Neural progenitor cell (in vitro differentiated cells): ENCODE measurements around the gene MATCAP1. TPM values are rescaled to one million over a fixed set of nuclear protein-coding genes. Genes with fewer than 3 reads are reported as not detected.

Experiments used
- DNase-seq: peaks from one replicate; pipeline ENCODE4 v3.0.0-alpha.2; 2016; ENCODE audit warnings: low spot score
- H2AFZ ChIP-seq: fragments of 200-600 bp; sonication (generic); replicated peaks from 2 replicates; pipeline ENCODE4 v1.6.1; 2016; ENCODE audit warnings: antibody characterized with exemption
- H3F3A ChIP-seq: fragments of 200-600 bp; sonication (generic); 2 replicates; pipeline ENCODE4 v1.6.1; 2016; ENCODE audit warnings: antibody characterized with exemption, low read depth
- H3K27ac ChIP-seq: fragments of 200-600 bp; sonication (generic); 2 replicates; pipeline ENCODE4 v1.5.1; 2016; ENCODE audit warnings: mild to moderate bottlenecking
- H3K27me3 ChIP-seq: fragments of 200-600 bp; sonication (generic); 2 replicates; pipeline ENCODE4 v1.6.1; 2016; ENCODE audit warnings: mild to moderate bottlenecking, moderate library complexity
- H3K36me3 ChIP-seq: fragments of 200-600 bp; sonication (generic); 2 replicates; pipeline ENCODE4 v1.5.1; 2016
- H3K4me1 ChIP-seq: fragments of 200-600 bp; sonication (generic); 2 replicates; pipeline ENCODE4 v1.6.1; 2016; ENCODE audit warnings: mixed run types
- H3K4me2 ChIP-seq: fragments of 200-600 bp; sonication (generic); 2 replicates; pipeline ENCODE4 v1.6.1; 2016
- H3K4me3 ChIP-seq: fragments of 200-600 bp; sonication (generic); 2 replicates; pipeline ENCODE4 v1.5.1; 2016
- H3K79me2 ChIP-seq: fragments of 200-600 bp; sonication (generic); 2 replicates; pipeline ENCODE4 v1.6.1; 2016; ENCODE audit warnings: low read depth
- H3K9ac ChIP-seq: fragments of 200-600 bp; sonication (generic); 2 replicates; pipeline ENCODE4 v1.6.1; 2016
- H3K9me3 ChIP-seq: fragments of 200-600 bp; sonication (generic); 2 replicates; pipeline ENCODE4 v1.5.1; 2016; ENCODE audit warnings: low read depth
- H4K20me1 ChIP-seq: fragments of 200-600 bp; sonication (generic); 2 replicates; pipeline ENCODE4 v1.6.1; 2016; ENCODE audit warnings: low read depth
- H3K27ac Mint-ChIP-seq: 3 replicates; pipeline ENCODE4 v1.8.0; 2021; ENCODE audit warnings: mixed read lengths
- H3K27me3 Mint-ChIP-seq: 2 replicates; pipeline ENCODE4 v1.8.0; 2022; ENCODE audit warnings: low read depth, mild to moderate bottlenecking, inconsistent platforms, moderate library complexity, mixed read lengths; ENCODE audit not compliant: insufficient read depth
- H3K36me3 Mint-ChIP-seq: 3 replicates; pipeline ENCODE4 v1.8.0; 2021; ENCODE audit warnings: mixed read lengths
- H3K4me1 Mint-ChIP-seq: 3 replicates; pipeline ENCODE4 v1.8.0; 2021; ENCODE audit warnings: mixed read lengths
- H3K4me3 Mint-ChIP-seq: 3 replicates; pipeline ENCODE4 v1.8.0; 2021; ENCODE audit warnings: mild to moderate bottlenecking, moderate library complexity, mixed read lengths
- H3K9me3 Mint-ChIP-seq: 3 replicates; pipeline ENCODE4 v1.8.0; 2020; ENCODE audit warnings: mixed read lengths
- EZH2 ChIP-seq: fragments of 200-600 bp; sonication (generic); IDR thresholded peaks from 2 replicates; pipeline ENCODE4 v1.6.1; 2017; ENCODE audit warnings: antibody characterized with exemption, mild to moderate bottlenecking, moderate library complexity
- EZH2phosphoT487 ChIP-seq: fragments of 200-600 bp; sonication (generic); IDR thresholded peaks from 2 replicates; pipeline ENCODE4 v1.6.1; 2017; ENCODE audit warnings: antibody characterized with exemption
- total RNA-seq: library from RNA; depleted of rRNA; stranded (reverse); fragments of >200 nt; gene quantifications from 2 replicates; pipeline ENCODE4 v1.2.3, GENCODE V29; 2015; ENCODE audit warnings: low replicate concordance
- TF ChIP-seq, protein P1 (sequence below): fragments of 200-600 bp; sonication (generic); IDR thresholded peaks from 2 replicates; pipeline ENCODE4 v1.5.1; 2017; ENCODE audit warnings: antibody characterized with exemption, mild to moderate bottlenecking

Gene MATCAP1
- total RNA-seq, 1 donor from 2014 or later = 15.7 TPM

DNA sequence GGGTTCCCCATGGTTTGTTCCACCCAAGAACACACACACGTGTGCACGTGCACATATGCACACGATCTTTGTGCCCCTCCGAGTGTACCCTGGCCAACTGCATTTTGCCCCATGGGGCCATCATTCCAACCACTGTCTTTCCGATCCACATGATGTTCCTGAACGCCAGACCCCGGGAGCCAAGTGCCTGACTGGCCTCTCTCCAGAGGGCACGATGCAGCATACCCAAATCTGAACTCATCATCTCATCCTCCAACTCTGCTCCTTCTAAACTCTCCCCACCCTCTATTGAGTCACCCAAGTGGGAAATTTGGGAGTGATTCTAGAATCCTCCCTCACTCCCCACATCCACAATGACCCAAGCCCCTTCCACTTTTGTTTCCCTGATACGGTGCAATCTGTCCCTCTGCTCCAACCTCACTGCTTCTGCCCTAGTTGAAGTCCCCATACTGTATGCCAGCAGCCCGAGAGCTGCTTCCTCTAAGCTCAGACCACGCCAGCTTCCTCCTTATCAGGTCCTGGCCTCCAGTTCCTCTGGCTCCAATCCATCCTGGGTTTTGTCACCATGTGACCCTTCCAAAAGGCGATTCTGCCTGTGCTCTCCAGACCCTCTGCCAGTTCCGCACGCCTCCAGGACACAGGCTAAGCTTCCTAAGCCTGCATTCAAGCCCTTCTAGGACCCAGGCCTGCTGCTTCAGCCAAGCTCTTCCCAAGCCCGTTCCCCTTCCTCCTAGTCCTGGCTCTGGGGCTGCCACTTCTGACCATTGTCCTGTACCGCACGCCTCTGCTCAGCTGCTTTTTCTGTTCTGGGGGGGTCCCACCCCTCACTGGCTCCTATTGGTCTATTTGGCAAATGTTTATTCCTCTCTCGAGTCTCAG is 33.1 kb upstream of the MATCAP1 start:
- Histone ChIP-seq H3K79me2 (no peaks in the 10 kb centered on the region), H3K4me2 (no peak overlapping the region), H3K27me3 (no peaks in the 10 kb centered on the region), H3K36me3 (no peaks in the 10 kb centered on the region), H2AFZ (no peak overlapping the region), H3K9me3 (no peaks in the 10 kb centered on the region), H3K4me1 (no peaks in the 10 kb centered on the region), H3K4me3 (no peak overlapping the region), H4K20me1 (no peaks in the 10 kb centered on the region), H3K9ac (no peak overlapping the region), H3K27ac (no peak overlapping the region), H3F3A (no peaks in the 10 kb centered on the region)
- H3K36me3 Mint-ChIP-seq = no peaks in the 10 kb centered on the region
- peaks cover 10% of the 10 kb centered on the region for H3K27me3 Mint-ChIP-seq
- H3K4me1 Mint-ChIP-seq = no peaks in the 10 kb centered on the region
- peak overlapping the region; percentile 80 for H3K27ac Mint-ChIP-seq
- H3K9me3 Mint-ChIP-seq = no peaks in the 10 kb centered on the region
- no peak for DNase-seq
- TF ChIP-seq, protein P1, sequence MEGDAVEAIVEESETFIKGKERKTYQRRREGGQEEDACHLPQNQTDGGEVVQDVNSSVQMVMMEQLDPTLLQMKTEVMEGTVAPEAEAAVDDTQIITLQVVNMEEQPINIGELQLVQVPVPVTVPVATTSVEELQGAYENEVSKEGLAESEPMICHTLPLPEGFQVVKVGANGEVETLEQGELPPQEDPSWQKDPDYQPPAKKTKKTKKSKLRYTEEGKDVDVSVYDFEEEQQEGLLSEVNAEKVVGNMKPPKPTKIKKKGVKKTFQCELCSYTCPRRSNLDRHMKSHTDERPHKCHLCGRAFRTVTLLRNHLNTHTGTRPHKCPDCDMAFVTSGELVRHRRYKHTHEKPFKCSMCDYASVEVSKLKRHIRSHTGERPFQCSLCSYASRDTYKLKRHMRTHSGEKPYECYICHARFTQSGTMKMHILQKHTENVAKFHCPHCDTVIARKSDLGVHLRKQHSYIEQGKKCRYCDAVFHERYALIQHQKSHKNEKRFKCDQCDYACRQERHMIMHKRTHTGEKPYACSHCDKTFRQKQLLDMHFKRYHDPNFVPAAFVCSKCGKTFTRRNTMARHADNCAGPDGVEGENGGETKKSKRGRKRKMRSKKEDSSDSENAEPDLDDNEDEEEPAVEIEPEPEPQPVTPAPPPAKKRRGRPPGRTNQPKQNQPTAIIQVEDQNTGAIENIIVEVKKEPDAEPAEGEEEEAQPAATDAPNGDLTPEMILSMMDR = no peak
- TF ChIP-seq EZH2 (no peak), EZH2phosphoT487 (no peak)
- no peak overlapping the region for H3K4me3 Mint-ChIP-seq

DNA sequence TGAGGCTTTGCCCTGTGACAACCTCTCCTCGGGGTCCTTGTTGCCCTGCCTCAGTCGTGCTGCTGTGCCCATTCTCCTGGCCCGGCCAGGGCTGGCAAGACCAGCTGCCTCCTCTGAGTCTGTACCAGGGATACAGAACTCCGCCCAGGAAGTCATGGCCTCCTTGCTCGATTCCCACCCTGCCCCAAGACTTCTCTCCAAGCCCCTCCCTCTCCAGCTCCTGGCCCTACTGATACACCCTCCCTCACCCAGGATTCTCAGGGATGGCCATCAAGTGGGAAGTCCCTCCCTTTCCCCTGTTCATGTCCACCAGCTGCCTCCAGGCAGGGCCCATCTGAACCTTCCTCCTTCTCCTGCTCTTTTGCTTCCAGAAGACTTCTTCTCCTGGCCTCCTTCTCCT is 31.9 kb upstream of the MATCAP1 start:
- H3K4me1 ChIP-seq = no peaks in the 10 kb centered on the region
- no peak overlapping the region for H3K4me3 Mint-ChIP-seq
- no peak overlapping the region for H3K27ac Mint-ChIP-seq
- H3K27me3 Mint-ChIP-seq = peaks cover 10% of the 10 kb centered on the region
- H3K9me3 Mint-ChIP-seq = no peaks in the 10 kb centered on the region
- DNase-seq = no peak
- no peaks in the 10 kb centered on the region for H3K79me2 ChIP-seq
- no peak overlapping the region for H3K9ac ChIP-seq
- H3K36me3 Mint-ChIP-seq = peaks cover 3% of the 10 kb centered on the region
- TF ChIP-seq EZH2phosphoT487 (no peak), EZH2 (no peak)
- TF ChIP-seq, protein P1 = no peak
- H3K27ac ChIP-seq = no peak overlapping the region
- no peaks in the 10 kb centered on the region for H3F3A ChIP-seq
- H3K4me1 Mint-ChIP-seq = no peaks in the 10 kb centered on the region
- H3K36me3 ChIP-seq = no peaks in the 10 kb centered on the region
- H3K4me3 ChIP-seq = no peak overlapping the region
- no peaks in the 10 kb centered on the region for H4K20me1 ChIP-seq
- no peaks in the 10 kb centered on the region for H3K9me3 ChIP-seq
- no peaks in the 10 kb centered on the region for H3K27me3 ChIP-seq
- H3K4me2 ChIP-seq = no peak overlapping the region
- no peak overlapping the region for H2AFZ ChIP-seq

DNA sequence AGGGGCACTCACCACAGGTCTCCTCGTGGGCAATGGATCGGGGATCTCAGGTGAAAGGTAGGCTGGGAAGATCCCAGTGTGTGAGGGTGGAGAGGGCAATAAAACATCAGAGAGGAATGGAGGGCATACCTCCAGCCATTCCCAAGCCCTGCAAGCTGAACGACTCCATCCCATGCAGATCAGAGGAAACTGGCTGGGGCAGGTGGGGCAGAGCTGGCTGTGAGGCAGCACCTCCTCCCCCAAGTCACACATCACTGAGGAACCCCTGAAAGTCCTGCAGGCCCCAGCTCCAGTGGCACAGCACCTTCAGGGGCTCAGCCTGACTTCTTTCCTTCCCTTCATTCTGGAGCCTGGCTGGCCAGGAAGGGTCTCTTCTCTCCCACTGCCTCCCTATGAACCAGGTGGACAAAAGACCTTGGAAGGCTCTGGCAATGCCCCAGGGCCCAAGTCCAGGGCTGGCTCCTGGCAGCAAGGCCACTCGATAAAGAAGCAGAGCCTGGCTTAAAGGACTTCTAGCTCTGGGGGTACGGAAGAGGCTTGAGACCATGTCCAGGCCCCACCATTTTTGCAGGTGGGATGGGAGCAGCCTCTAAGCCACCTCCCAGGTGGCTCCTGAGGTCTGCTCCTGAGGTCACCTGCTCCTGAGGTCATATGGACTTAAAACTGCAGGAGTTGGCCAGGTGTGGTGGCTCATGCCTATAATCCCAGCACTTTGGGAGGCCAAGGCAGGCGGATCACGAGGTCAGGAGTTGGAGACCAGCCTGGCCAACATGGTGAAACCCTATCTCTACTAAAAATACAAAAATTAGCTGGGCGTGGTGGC is 29.6 kb upstream of the MATCAP1 start:
- H3K4me2 ChIP-seq = no peak overlapping the region
- no peaks in the 10 kb centered on the region for H3K4me1 ChIP-seq
- Mint-ChIP-seq H3K27me3 (peaks cover 7% of the 10 kb centered on the region), H3K4me1 (no peaks in the 10 kb centered on the region), H3K36me3 (peaks cover 3% of the 10 kb centered on the region), H3K9me3 (no peaks in the 10 kb centered on the region), H3K27ac (no peak overlapping the region), H3K4me3 (no peak overlapping the region)
- no peaks in the 10 kb centered on the region for H3K27me3 ChIP-seq
- no peak overlapping the region for H3K27ac ChIP-seq
- TF ChIP-seq EZH2 (no peak), EZH2phosphoT487 (no peak)
- TF ChIP-seq, protein P1 = no peak
- DNase-seq = no peak
- H3F3A ChIP-seq = no peaks in the 10 kb centered on the region
- H3K36me3 ChIP-seq = no peaks in the 10 kb centered on the region
- no peaks in the 10 kb centered on the region for H3K79me2 ChIP-seq
- no peak overlapping the region for H3K9ac ChIP-seq
- no peaks in the 10 kb centered on the region for H3K9me3 ChIP-seq
- H4K20me1 ChIP-seq = no peaks in the 10 kb centered on the region
- no peak overlapping the region for H3K4me3 ChIP-seq
- no peak overlapping the region for H2AFZ ChIP-seq
